NT2/D1 (cell line): Measurements from ENCODE around the gene SLC13A3.

ENCODE experiments used
- DNase-seq: peaks from one replicate; pipeline ENCODE4 v3.0.0-alpha.2; 2011; ENCODE audit warnings: low read depth, low spot score
- H3K27me3 ChIP-seq: 2 replicates; pipeline ENCODE4 v1.6.0; 2011; ENCODE audit warnings: mild to moderate bottlenecking; ENCODE audit not compliant: insufficient read length, insufficient read depth
- H3K36me3 ChIP-seq: 2 replicates; pipeline ENCODE4 v1.6.1; 2011; ENCODE audit warnings: mild to moderate bottlenecking, low read length, mixed read lengths; ENCODE audit not compliant: insufficient read depth, insufficient read length
- H3K4me1 ChIP-seq: 2 replicates; pipeline ENCODE4 v1.5.1; 2011; ENCODE audit not compliant: insufficient read depth, insufficient read length
- H3K4me3 ChIP-seq: 2 replicates; pipeline ENCODE4 v1.5.1; 2011; ENCODE audit warnings: low read depth; ENCODE audit not compliant: insufficient read length
- H3K9ac ChIP-seq: 2 replicates; pipeline ENCODE4 v1.6.0; 2011; ENCODE audit warnings: low read depth; ENCODE audit not compliant: insufficient read length
- H3K9me3 ChIP-seq: 2 replicates; pipeline ENCODE4 v1.5.1; 2011; ENCODE audit warnings: mild to moderate bottlenecking, low read length; ENCODE audit not compliant: insufficient read depth
- SUZ12 ChIP-seq: IDR thresholded peaks from 2 replicates; pipeline ENCODE4 v1.6.1; 2011; ENCODE audit not compliant: insufficient read length, insufficient read depth; ENCODE audit errors: extremely low read depth
- YY1 ChIP-seq: IDR thresholded peaks from 2 replicates; pipeline ENCODE4 v1.6.1; 2011; ENCODE audit not compliant: insufficient read length, insufficient read depth
- ZNF274 ChIP-seq: IDR thresholded peaks from 2 replicates; pipeline ENCODE4 v1.6.1; 2011; ENCODE audit warnings: mild to moderate bottlenecking, low read depth, low read length

SLC13A3 gene

DNA sequence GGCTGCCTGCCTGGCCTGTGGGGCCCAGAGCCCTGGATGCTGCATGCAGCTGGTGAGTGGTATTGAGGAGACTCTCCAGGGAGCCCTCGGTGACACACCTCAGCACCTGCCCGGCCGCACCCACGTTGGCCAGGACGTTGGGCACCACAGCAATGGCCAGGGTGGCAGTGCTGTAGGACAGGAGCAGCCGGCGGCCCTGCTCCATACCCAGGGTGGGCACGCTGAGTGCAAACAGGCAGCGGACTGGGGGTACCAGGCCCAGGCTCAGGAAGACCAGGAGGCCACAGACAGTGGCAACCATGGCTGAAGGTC, 105.5 kb downstream of the SLC13A3 start:
- Histone ChIP-seq H3K36me3 (no peaks in the 10 kb centered on the region), H3K27me3 (no peaks in the 10 kb centered on the region), H3K9me3 (no peaks in the 10 kb centered on the region), H3K4me1 (peaks cover 6% of the 10 kb centered on the region), H3K9ac (no peak overlapping the region), H3K4me3 (no peak overlapping the region)
- DNase-seq = no peak
- TF ChIP-seq ZNF274 (no peak), SUZ12 (no peak), YY1 (no peak)

DNA sequence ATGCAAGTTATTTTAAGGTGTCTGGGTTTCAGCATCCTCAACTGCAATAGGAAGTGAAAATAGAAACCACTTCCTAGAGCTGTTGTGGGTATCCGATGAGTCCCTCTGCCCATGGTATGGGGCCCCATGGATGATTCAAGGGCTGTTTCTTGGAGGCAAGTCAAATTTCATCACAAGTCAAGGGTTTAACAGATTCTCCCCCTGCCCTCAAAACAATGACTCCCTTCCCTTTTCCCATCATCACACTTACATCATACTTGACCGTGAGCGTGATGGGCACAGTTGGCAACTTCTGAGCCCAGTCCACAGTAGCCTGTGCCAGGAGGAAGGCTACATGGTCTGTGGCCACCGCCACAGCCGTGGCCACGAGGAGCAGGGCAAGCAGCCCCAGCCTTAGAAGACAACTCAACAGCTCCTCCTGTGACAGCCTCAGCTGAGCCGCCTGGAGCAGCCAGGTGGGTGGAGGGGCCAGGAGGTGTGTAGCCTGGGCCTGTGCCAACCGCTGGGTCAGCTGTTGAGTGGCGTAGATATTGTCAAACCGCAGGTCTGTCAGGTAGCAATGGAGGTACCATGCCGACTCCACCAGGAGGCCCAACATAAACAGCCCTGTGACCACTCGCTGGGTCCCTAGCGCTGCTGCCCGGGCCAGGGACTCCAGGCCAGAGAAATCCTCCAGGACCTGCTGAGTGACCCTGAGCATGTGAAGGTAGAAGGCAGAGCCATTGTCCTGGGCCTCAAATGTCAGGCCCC, 106.0 kb downstream of the SLC13A3 start:
- no peak for DNase-seq
- Histone ChIP-seq H3K27me3 (no peaks in the 10 kb centered on the region), H3K9me3 (no peaks in the 10 kb centered on the region), H3K36me3 (no peaks in the 10 kb centered on the region), H3K4me1 (peaks cover 3% of the 10 kb centered on the region), H3K4me3 (no peak overlapping the region), H3K9ac (no peak overlapping the region)
- TF ChIP-seq YY1 = no peak
- no peak for TF ChIP-seq SUZ12
- no peak for TF ChIP-seq ZNF274

DNA sequence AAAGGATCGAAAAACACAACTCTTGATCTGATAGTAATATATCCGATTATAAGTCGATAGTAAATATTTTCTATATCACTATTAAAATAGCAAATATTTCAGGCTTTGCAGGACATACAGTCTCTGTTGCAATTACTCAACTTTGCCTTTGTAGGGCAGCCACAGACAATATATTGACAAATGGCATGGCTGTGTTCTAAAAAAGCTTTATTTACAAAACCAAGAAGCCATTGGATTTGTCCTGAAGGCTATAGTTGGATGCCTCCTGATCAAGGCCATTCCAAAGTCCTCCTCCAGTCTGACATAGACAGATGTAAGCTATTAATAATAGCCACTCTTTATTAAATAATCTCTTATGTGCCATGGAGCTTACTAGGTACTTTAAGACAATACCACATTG, 106.7 kb downstream of the SLC13A3 start:
- Histone ChIP-seq H3K9ac (no peak overlapping the region), H3K36me3 (no peaks in the 10 kb centered on the region), H3K4me3 (no peak overlapping the region), H3K27me3 (no peaks in the 10 kb centered on the region), H3K9me3 (no peaks in the 10 kb centered on the region), H3K4me1 (peaks cover 3% of the 10 kb centered on the region)
- TF ChIP-seq ZNF274 = no peak
- TF ChIP-seq YY1 = no peak
- DNase-seq = no peak

DNA sequence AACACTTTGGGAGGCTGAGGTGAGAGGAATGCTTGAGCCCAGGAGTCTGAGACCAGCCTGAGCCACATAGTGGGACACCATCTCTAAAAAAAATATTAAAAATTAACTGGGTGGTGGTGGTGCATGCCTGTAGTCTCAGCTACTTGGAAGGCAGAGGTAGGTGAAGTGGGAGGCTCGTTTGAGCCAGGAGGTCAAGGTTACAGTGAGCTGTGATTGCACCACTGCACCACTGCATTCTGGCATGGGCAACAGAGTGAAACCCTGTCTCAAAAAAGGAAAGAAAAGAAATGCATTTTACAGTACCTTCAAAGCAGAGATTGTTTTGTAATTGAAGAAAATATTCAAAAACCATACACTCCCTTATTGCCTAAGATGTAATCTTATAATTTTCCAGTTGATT, 107.3 kb downstream of the SLC13A3 start:
- H3K9ac ChIP-seq = no peak overlapping the region

DNA sequence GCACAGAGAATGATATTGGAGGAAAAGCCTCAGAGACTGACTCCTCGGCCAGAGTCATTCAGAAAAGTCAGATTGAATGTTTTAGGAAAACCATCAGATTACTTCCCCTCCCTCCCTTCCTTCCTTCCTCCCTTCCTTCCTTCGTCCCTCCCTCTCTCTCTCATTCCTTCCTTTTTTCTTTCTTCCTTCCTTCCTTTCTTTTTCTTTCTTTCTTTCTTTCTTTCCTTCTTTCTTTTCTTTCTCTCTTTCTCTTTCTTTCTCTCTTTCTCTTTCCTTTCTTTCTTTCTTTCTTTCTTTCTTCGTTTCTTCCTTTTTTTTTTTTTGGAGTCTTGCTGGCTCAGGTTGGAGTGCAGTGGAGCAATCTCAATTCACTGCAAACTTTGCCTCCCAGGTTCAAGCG, 108.2 kb downstream of the SLC13A3 start:
- H3K9ac ChIP-seq = no peak overlapping the region
- H3K36me3 ChIP-seq = no peaks in the 10 kb centered on the region
- peaks cover 3% of the 10 kb centered on the region for H3K4me1 ChIP-seq
- no peak for TF ChIP-seq YY1
- no peak for TF ChIP-seq SUZ12
- TF ChIP-seq ZNF274 = no peak
- H3K4me3 ChIP-seq = no peak overlapping the region
- H3K27me3 ChIP-seq = no peaks in the 10 kb centered on the region
- H3K9me3 ChIP-seq = no peaks in the 10 kb centered on the region
- DNase-seq = no peak

More for the DNA sequence above, 107.3 kb downstream of the SLC13A3 start:
- Histone ChIP-seq H3K4me3 (no peak overlapping the region), H3K9me3 (no peaks in the 10 kb centered on the region), H3K4me1 (peaks cover 3% of the 10 kb centered on the region), H3K27me3 (no peaks in the 10 kb centered on the region), H3K36me3 (no peaks in the 10 kb centered on the region)
- TF ChIP-seq ZNF274 = no peak
- TF ChIP-seq YY1 = no peak
- no peak for TF ChIP-seq SUZ12
- no peak for DNase-seq

DNA sequence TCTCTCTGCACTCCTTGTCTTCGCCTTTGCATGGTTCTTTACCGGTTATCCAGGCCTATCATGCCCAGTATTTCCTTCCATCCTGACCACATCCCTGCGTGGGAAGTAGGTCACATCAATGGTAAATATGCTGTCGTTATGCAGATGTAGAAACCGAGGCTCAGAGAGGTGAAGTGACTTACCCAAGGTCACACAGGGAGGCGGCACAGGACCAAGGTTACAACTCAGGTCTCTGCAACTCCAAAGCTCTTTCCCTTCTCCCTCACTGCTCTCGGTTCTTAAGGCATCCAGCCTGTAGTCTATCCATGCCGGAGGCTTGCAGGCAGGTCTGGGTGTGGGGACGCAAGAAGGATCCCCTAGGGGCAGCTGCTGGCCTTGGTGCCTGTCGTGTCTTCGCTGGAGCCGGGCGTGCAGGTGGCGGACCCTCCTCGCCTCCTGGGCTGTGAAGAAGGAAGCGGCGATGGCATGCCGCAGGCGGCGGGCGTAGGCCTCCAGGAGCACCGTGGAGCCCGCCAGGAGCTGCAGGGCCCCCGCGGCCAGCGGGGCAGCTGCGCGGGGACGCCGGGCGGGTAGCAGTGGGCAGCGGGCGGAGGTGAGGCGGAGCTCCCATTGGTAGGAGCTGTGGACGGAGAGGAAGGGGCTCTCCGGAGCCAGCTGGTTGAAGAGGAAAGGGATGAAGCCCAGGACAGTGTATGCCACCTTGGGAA, 109.9 kb downstream of the SLC13A3 start:
- no peak for DNase-seq
- Histone ChIP-seq H3K4me1 (peaks cover 3% of the 10 kb centered on the region), H3K4me3 (no peak overlapping the region), H3K27me3 (no peaks in the 10 kb centered on the region), H3K9me3 (no peaks in the 10 kb centered on the region), H3K36me3 (no peaks in the 10 kb centered on the region), H3K9ac (no peak overlapping the region)
- TF ChIP-seq YY1 (no peak), ZNF274 (no peak), SUZ12 (no peak)

DNA sequence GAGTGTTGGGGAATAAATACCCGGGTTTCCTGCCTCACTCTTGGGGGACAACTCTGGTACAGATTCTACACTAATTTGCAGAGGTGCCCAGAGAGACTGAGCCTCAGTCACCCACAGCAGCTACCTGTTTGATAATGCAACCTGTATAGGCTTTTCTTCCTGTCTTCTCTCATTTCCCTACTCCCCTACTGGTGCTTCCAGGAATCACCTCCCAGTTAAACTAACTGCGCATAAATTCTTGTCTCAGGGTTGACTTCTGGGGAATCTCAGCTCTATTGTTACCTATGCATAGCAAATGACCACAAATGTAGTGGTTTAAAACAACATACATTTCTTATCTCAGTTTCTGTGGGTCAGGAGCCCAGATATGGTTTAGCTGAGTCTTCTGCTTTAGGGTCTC, 112.1 kb downstream of the SLC13A3 start:
- Histone ChIP-seq H3K9me3 (peaks cover 8% of the 10 kb centered on the region; the same call in 1 of the 2 replicates), H3K36me3 (no peaks in the 10 kb centered on the region), H3K4me3 (no peak overlapping the region), H3K4me1 (no peaks in the 10 kb centered on the region), H3K9ac (no peak overlapping the region), H3K27me3 (no peaks in the 10 kb centered on the region)
- TF ChIP-seq YY1 = no peak
- no peak for TF ChIP-seq SUZ12
- TF ChIP-seq ZNF274 = no peak
- no peak for DNase-seq

DNA sequence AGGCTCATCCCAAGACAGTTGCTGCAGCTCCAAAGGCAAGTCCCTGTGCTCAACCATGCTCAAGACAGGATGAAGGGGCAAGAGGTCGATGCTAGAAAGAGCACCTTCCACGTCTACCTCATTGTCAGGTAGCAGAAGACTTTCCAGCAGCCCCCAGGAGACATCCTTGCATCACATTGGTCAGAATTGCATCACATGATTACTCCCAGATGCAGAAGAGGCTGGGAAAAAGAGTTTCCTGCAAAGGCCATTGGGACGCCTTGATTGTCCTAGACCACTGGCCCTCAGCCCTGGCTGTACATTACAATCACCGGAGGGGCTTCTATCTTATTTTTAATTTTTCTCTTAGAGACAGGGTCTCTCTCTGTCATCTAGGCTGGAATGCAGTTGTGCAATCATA, 120.6 kb downstream of the SLC13A3 start:
- H3K9me3 ChIP-seq = peaks cover 13% of the 10 kb centered on the region; the same call in 1 of the 2 replicates
- no peak for TF ChIP-seq ZNF274
- no peaks in the 10 kb centered on the region for H3K27me3 ChIP-seq
- no peak for DNase-seq
- H3K4me1 ChIP-seq = no peaks in the 10 kb centered on the region
- no peak overlapping the region for H3K9ac ChIP-seq
- H3K4me3 ChIP-seq = no peak overlapping the region
- no peaks in the 10 kb centered on the region for H3K36me3 ChIP-seq
